DMS79 (cell line): Measurements from ENCODE around the gene TBX10.
"Not testable (repeated sequence)": the region's sequence is repeated elsewhere in the genome, so short reads cannot be mapped to it uniquely, and the experiment has no call there.

ENCODE experiments used
- DNase-seq: peaks from one replicate; lab custom pipeline; 2025; lab: John Stamatoyannopoulos, UW

Gene TBX10

GRCh38 chr11:67615728-67616430 is 23.7 kb downstream of the TBX10 start:
- no peak for DNase-seq

GRCh38 chr11:67614730-67615714 is 24.5 kb downstream of the TBX10 start:
- DNase-seq, result no peak

- DNase-seq, result no peak
Measured at GRCh38 chr11:67613960-67614715, 25.4 kb downstream of the TBX10 start.

- no peak for DNase-seq
Measured at GRCh38 chr11:67613313-67613959, 26.1 kb downstream of the TBX10 start.

GRCh38 chr11:67612751-67613150 is 26.8 kb downstream of the TBX10 start:
- DNase-seq, result no peak

GRCh38 chr11:67611704-67612587 is 27.6 kb downstream of the TBX10 start:
- DNase-seq, result no peak

GRCh38 chr11:67611165-67611564 is 28.4 kb downstream of the TBX10 start:
- no peak for DNase-seq

GRCh38 chr11:67610302-67610868 is 29.2 kb downstream of the TBX10 start:
- DNase-seq, result no peak

- no peak for DNase-seq
Measured at GRCh38 chr11:67609316-67609715, 30.2 kb downstream of the TBX10 start.

GRCh38 chr11:67608486-67608885 is 31.1 kb downstream of the TBX10 start:
- no peak for DNase-seq

GRCh38 chr11:67607507-67607906 is 32.1 kb downstream of the TBX10 start:
- no peak for DNase-seq

- DNase-seq, result peak; percentile 83
Measured at GRCh38 chr11:67606492-67607295, 32.9 kb downstream of the TBX10 start, which contains the start of gene NDUFV1. TSS of gene NDUFV1 (plus strand) at chr11:67606936. CDS start at chr11:67607005, 69 bp downstream.

- DNase-seq, result no peak
Measured at GRCh38 chr11:67606093-67606491, 33.5 kb downstream of the TBX10 start.

- DNase-seq, result no peak
Measured at GRCh38 chr11:67605231-67606011, 34.1 kb downstream of the TBX10 start.

GRCh38 chr11:67604815-67605214 is 34.7 kb downstream of the TBX10 start:
- no peak for DNase-seq

GRCh38 chr11:67604119-67604518 is 35.4 kb downstream of the TBX10 start:
- DNase-seq, result not testable (repeated sequence)

GRCh38 chr11:67601098-67601497 is 38.5 kb downstream of the TBX10 start:
- no peak for DNase-seq

- DNase-seq, result no peak
Measured at GRCh38 chr11:67600324-67601029, 39.1 kb downstream of the TBX10 start.
